GM12878 (cell line): ENCODE data around the gene AZU1.

ENCODE experiments used
- BMI1 ChIP-seq: fragments of 450-650 bp; IDR thresholded peaks from 2 replicates; pipeline ENCODE4 v1.6.1; 2016; ENCODE audit warnings: mild to moderate bottlenecking, moderate library complexity, borderline replicate concordance
- CHD2 ChIP-seq: IDR thresholded peaks from 2 replicates; pipeline ENCODE4 v1.6.1; 2011; ENCODE audit warnings: low read depth, low read length, improper control_type of control experiment, borderline replicate concordance
- EZH2 ChIP-seq: IDR thresholded peaks from 2 replicates; pipeline ENCODE4 v1.6.1; 2012; ENCODE audit warnings: low read depth, mild to moderate bottlenecking, control low read depth, inconsistent platforms, low read length, borderline replicate concordance; ENCODE audit not compliant: control insufficient read depth
- FOXM1 ChIP-seq: IDR thresholded peaks from 2 replicates; pipeline ENCODE4 v1.6.1; 2012; ENCODE audit warnings: low read depth, mild to moderate bottlenecking, inconsistent platforms, low read length, moderate library complexity
- MYC ChIP-seq: IDR thresholded peaks from 2 replicates; pipeline ENCODE4 v1.6.1; 2011; ENCODE audit warnings: mild to moderate bottlenecking, low read length, moderate library complexity, inconsistent platforms; ENCODE audit not compliant: insufficient read depth, insufficient replicate concordance, insufficient read length, severe bottlenecking
- NFYA ChIP-seq: IDR thresholded peaks from 2 replicates; pipeline ENCODE4 v1.6.1; 2011; ENCODE audit warnings: low read depth, mild to moderate bottlenecking, low read length, improper control_type of control experiment, borderline replicate concordance
- NR2C2 ChIP-seq: IDR thresholded peaks from 2 replicates; pipeline ENCODE4 v1.6.1; 2011; ENCODE audit warnings: borderline replicate concordance, low read depth; ENCODE audit not compliant: control insufficient read depth, insufficient read length
- RBBP5 ChIP-seq: fragments of 200-600 bp; sonication (generic); conservative IDR thresholded peaks from 2 replicates; pipeline ENCODE4 v1.6.1; 2016
- TF ChIP-seq, protein P1 (sequence below), 3 experiments: IDR thresholded peaks in 2 of 3; conservative IDR thresholded peaks in 1 of 3; 2 replicates each; pipeline ENCODE4 v1.5.1; 2011; ENCODE audit warnings: low read depth in 3 of 3, low read length in 3 of 3, mild to moderate bottlenecking in 3 of 3, control low read depth in 2 of 3, moderate library complexity in 2 of 3, inconsistent platforms in 1 of 3, mixed read lengths in 1 of 3; ENCODE audit not compliant: control insufficient read depth in 2 of 3, insufficient read depth in 1 of 3; ENCODE audit errors: extremely low read depth in 1 of 3
- TF ChIP-seq, protein P2 (sequence below): IDR thresholded peaks from 2 replicates; pipeline ENCODE4 v1.6.1; 2012; ENCODE audit warnings: improper control_type of control experiment, low read depth, low read length; ENCODE audit not compliant: insufficient replicate concordance

DNA sequence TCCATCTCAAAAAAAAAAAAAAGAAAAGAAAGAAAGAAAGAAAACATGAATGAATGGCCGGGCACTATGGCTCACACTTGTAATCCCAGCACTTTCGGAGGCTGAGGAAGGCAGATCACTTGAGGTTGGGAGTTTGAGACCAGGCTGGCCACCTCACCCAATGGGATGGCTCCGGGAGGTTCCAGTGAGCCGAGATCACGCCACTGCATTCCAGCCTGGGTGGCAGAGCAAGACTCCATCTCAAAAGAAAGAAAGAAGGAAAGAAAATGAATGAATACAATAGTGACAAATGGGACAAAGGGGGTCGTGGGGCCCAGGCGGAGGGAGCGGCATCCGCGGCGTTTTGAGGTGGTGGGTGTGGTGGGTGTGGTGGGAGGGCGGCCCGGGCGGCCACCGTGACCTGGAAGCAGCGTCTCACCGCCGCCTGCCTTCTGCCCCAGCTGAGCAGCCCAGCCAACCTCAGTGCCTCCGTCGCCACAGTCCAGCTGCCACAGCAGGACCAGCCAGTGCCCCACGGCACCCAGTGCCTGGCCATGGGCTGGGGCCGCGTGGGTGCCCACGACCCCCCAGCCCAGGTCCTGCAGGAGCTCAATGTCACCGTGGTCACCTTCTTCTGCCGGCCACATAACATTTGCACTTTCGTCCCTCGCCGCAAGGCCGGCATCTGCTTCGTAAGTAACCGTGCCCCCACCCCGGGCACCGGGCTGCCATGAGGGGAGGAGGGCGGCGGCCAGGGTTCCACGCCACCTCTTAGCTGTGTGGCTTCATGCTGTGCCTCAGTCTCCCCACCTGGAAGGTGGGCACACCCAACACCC is 18.3 kb downstream of the AZU1 start:
- TF ChIP-seq NFYA, result no peak
- TF ChIP-seq, protein P1, sequence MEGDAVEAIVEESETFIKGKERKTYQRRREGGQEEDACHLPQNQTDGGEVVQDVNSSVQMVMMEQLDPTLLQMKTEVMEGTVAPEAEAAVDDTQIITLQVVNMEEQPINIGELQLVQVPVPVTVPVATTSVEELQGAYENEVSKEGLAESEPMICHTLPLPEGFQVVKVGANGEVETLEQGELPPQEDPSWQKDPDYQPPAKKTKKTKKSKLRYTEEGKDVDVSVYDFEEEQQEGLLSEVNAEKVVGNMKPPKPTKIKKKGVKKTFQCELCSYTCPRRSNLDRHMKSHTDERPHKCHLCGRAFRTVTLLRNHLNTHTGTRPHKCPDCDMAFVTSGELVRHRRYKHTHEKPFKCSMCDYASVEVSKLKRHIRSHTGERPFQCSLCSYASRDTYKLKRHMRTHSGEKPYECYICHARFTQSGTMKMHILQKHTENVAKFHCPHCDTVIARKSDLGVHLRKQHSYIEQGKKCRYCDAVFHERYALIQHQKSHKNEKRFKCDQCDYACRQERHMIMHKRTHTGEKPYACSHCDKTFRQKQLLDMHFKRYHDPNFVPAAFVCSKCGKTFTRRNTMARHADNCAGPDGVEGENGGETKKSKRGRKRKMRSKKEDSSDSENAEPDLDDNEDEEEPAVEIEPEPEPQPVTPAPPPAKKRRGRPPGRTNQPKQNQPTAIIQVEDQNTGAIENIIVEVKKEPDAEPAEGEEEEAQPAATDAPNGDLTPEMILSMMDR (IDR thresholded peaks at IDR 0.05 in 2 of 3, conservative IDR thresholded peaks at IDR 0.05 in 1 of 3; ENCODE audit: control insufficient read depth in 2 of 3, extremely low read depth in 1 of 3, insufficient read depth in 1 of 3, low read depth in 3 of 3, low read length in 3 of 3), result no peak
- no peak for TF ChIP-seq EZH2
- no peak for TF ChIP-seq MYC
- no peak for TF ChIP-seq BMI1
- no peak for TF ChIP-seq RBBP5
- TF ChIP-seq NR2C2, result no peak
- TF ChIP-seq FOXM1, result no peak
- TF ChIP-seq, protein P2, sequence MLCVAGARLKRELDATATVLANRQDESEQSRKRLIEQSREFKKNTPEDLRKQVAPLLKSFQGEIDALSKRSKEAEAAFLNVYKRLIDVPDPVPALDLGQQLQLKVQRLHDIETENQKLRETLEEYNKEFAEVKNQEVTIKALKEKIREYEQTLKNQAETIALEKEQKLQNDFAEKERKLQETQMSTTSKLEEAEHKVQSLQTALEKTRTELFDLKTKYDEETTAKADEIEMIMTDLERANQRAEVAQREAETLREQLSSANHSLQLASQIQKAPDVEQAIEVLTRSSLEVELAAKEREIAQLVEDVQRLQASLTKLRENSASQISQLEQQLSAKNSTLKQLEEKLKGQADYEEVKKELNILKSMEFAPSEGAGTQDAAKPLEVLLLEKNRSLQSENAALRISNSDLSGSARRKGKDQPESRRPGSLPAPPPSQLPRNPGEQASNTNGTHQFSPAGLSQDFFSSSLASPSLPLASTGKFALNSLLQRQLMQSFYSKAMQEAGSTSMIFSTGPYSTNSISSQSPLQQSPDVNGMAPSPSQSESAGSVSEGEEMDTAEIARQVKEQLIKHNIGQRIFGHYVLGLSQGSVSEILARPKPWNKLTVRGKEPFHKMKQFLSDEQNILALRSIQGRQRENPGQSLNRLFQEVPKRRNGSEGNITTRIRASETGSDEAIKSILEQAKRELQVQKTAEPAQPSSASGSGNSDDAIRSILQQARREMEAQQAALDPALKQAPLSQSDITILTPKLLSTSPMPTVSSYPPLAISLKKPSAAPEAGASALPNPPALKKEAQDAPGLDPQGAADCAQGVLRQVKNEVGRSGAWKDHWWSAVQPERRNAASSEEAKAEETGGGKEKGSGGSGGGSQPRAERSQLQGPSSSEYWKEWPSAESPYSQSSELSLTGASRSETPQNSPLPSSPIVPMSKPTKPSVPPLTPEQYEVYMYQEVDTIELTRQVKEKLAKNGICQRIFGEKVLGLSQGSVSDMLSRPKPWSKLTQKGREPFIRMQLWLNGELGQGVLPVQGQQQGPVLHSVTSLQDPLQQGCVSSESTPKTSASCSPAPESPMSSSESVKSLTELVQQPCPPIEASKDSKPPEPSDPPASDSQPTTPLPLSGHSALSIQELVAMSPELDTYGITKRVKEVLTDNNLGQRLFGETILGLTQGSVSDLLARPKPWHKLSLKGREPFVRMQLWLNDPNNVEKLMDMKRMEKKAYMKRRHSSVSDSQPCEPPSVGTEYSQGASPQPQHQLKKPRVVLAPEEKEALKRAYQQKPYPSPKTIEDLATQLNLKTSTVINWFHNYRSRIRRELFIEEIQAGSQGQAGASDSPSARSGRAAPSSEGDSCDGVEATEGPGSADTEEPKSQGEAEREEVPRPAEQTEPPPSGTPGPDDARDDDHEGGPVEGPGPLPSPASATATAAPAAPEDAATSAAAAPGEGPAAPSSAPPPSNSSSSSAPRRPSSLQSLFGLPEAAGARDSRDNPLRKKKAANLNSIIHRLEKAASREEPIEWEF, result no peak
- no peak for TF ChIP-seq CHD2
